Upper lobe of left lung (tissue), 4 donors: Measurements from ENCODE around the gene FYN.

Experiments
- POLR2A ChIP-seq, 4 donors: fragments of 450-650 bp; IDR thresholded peaks; one replicate each; pipeline ENCODE4 v1.5.1; 2016 to 2017; ENCODE audit warnings: antibody characterized with exemption in 4 of 4, mild to moderate bottlenecking in 2 of 4
- TF ChIP-seq, protein P1 (sequence below), 6 experiments: fragments of 450-650 bp in 4 of 6; fragments of 200-600 bp in 2 of 6; sonication (generic) in 2 of 6; IDR thresholded peaks; one replicate each; pipeline ENCODE4 v1.5.1; 2016 to 2019; ENCODE audit warnings: antibody characterized with exemption in 6 of 6

DNA sequence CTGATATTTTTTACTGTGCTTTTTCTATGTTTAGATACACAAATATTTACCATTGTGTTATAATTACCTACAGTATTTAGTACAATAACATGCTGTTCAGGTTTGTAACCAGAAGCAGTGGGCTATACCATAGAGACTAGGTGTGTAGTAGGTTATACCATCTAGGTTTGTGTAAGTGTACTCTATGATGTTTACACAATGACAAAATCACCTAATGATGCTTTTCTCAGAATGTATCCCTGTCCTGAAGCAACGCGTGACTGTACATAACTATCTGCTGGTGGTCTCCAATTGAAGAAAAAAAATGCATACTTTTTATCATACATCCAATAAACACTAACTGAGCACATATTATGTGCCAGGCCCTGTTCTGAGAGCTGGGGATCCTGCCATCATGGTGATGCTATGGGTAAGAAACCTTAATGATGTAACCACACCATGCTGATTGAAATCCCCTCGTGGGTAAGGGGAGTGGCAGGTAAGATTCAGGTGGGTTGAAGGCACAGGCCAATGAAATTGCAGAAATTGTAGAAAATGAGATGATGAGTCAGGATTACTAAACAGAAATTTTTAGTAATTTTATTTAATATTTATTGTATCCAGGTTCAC, 76.8 kb downstream of the FYN start:
- TF ChIP-seq, protein P1, sequence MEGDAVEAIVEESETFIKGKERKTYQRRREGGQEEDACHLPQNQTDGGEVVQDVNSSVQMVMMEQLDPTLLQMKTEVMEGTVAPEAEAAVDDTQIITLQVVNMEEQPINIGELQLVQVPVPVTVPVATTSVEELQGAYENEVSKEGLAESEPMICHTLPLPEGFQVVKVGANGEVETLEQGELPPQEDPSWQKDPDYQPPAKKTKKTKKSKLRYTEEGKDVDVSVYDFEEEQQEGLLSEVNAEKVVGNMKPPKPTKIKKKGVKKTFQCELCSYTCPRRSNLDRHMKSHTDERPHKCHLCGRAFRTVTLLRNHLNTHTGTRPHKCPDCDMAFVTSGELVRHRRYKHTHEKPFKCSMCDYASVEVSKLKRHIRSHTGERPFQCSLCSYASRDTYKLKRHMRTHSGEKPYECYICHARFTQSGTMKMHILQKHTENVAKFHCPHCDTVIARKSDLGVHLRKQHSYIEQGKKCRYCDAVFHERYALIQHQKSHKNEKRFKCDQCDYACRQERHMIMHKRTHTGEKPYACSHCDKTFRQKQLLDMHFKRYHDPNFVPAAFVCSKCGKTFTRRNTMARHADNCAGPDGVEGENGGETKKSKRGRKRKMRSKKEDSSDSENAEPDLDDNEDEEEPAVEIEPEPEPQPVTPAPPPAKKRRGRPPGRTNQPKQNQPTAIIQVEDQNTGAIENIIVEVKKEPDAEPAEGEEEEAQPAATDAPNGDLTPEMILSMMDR (IDR thresholded peaks at IDR 0.05): no peak
- TF ChIP-seq POLR2A (IDR thresholded peaks at IDR 0.05): no peak
